GM12878 (cell line): ENCODE data around the gene SLC11A2. TPM values are rescaled to one million over a fixed set of nuclear protein-coding genes. Genes with fewer than 3 reads are reported as not detected.

ENCODE experiments used
- ATAC-seq: fragments of 200-7000 bp; cut with Tn5 transposase; 3 replicates; pipeline ENCODE4 v1.9.1; 2020; ENCODE audit warnings: mild to moderate bottlenecking, moderate library complexity
- BruUV-seq: library from RNA; stranded (reverse); fragments of 400-500 nt; replicated peaks from 2 replicates; lab custom pipeline; 2021; lab: Mats Ljungman, UMichigan
- CTCF ChIA-PET: fragments of 300-600 bp; sonication (Branson Sonifier 250); formaldehyde crosslinking; extraction: SDS; loops from one replicate; lab custom pipeline; 2021; ENCODE audit warnings: inconsistent platforms; lab: Yijun Ruan, JAX
- POLR2A ChIA-PET: fragments of 350-600 bp; formaldehyde crosslinking; extraction: SDS; loops from one replicate; lab custom pipeline; 2021; ENCODE audit warnings: inconsistent platforms; lab: Charles Lee
- RAD21 ChIA-PET: fragments of 300-600 bp; sonication (Branson Sonifier 250); formaldehyde crosslinking; loops from one replicate; lab custom pipeline; 2023; ENCODE audit warnings: antibody characterized with exemption; ENCODE audit not compliant: unreplicated experiment; lab: Charles Lee
- SMC1A ChIA-PET: fragments of 300-600 bp; sonication (Branson Sonifier 250); formaldehyde crosslinking; loops from one replicate; lab custom pipeline; 2023; ENCODE audit not compliant: unreplicated experiment, uncharacterized antibody; lab: Charles Lee
- DNase-seq: peaks from one replicate; pipeline ENCODE4 v3.0.0-alpha.2; 2011; ENCODE audit warnings: low read depth, low spot score
- FAIRE-seq: peaks from 3 replicates; lab custom pipeline; 2011; peaks lifted over from hg19 to GRCh38; lab: Jason Lieb, UNC
- H2AFZ ChIP-seq: 2 replicates; pipeline ENCODE4 v1.6.0; 2011; ENCODE audit warnings: low read depth, low read length, control low read depth; ENCODE audit not compliant: control insufficient read depth
- H3K27ac ChIP-seq: 2 replicates; pipeline ENCODE4 v1.5.1; 2011; ENCODE audit warnings: control low read depth; ENCODE audit not compliant: control insufficient read depth, insufficient read depth
- H3K27me3 ChIP-seq, 2 experiments: replicated peaks in 1 of 2; 2 replicates each; pipeline versions ENCODE4 v1.6.0 to v1.6.1; 2011; ENCODE audit warnings: low read length in 1 of 2; ENCODE audit not compliant: control insufficient read depth in 2 of 2, insufficient read depth in 2 of 2
- H3K36me3 ChIP-seq, 2 experiments: 2 replicates each; pipeline ENCODE4 v1.5.1; 2011; ENCODE audit warnings: low read length in 1 of 2; ENCODE audit not compliant: control insufficient read depth in 2 of 2, insufficient read depth in 2 of 2
- H3K4me1 ChIP-seq: 2 replicates; pipeline ENCODE4 v1.6.1; 2011; ENCODE audit warnings: mild to moderate bottlenecking, low read length, moderate library complexity, mixed read lengths; ENCODE audit not compliant: control insufficient read depth, insufficient read depth
- H3K4me2 ChIP-seq: 2 replicates; pipeline ENCODE4 v1.6.0; 2011; ENCODE audit warnings: control low read depth; ENCODE audit not compliant: control insufficient read depth, insufficient read depth
- H3K4me3 ChIP-seq: fragments of 200-600 bp; sonication (generic); 2 replicates; pipeline ENCODE4 v1.5.1; 2016
- H3K79me2 ChIP-seq: 2 replicates; pipeline ENCODE4 v1.6.0; 2011; ENCODE audit warnings: low read length; ENCODE audit not compliant: control insufficient read depth, insufficient read depth
- H3K9ac ChIP-seq: 2 replicates; pipeline ENCODE4 v1.8.0; 2011; ENCODE audit warnings: low read length, control low read depth, mixed read lengths; ENCODE audit not compliant: control insufficient read depth, insufficient read depth
- H3K9me3 ChIP-seq: replicated peaks from 3 replicates; pipeline ENCODE4 v1.5.1; 2011; ENCODE audit warnings: mild to moderate bottlenecking, low read length; ENCODE audit not compliant: control insufficient read depth, insufficient read depth
- H4K20me1 ChIP-seq: 2 replicates; pipeline ENCODE4 v1.6.0; 2011; ENCODE audit not compliant: control insufficient read depth, insufficient read depth
- HCFC1 ChIP-seq: fragments of 150-350 bp; IDR thresholded peaks from 2 replicates; pipeline ENCODE4 v1.6.1; 2014; ENCODE audit warnings: low read length
- NR2F1 ChIP-seq: fragments of 450-650 bp; conservative IDR thresholded peaks from 2 replicates; pipeline ENCODE4 v1.6.1; 2017; ENCODE audit warnings: mild to moderate bottlenecking
- ZBTB11 ChIP-seq: fragments of 450-650 bp; formaldehyde crosslinking; IDR thresholded peaks from 2 replicates; pipeline ENCODE4 v1.5.0; 2022; ENCODE audit warnings: mild to moderate bottlenecking, missing genetic modification characterization
- WGBS: methylation state at CpG from one replicate; pipeline ENCODE4 v1.1.6; 2016; ENCODE audit warnings: low lambda C conversion rate; ENCODE audit not compliant: insufficient replicate concordance, insufficient coverage; ENCODE audit errors: missing lambda C conversion rate; 5-methylcytosine and 5-hydroxymethylcytosine counted together
- in situ Hi-C: fragments of 300-500 bp; cut with MboI; formaldehyde crosslinking; loops from 9 replicates; pipeline ENCODE4 v1.14.3; 2018; ENCODE audit warnings: mixed read lengths
- intact Hi-C: fragments of 100-400 bp; cut with micrococcal nuclease; formaldehyde crosslinking; loops from one replicate; pipeline ENCODE4 v1.14.2; 2022; ENCODE audit not compliant: unreplicated experiment
- polyA plus RNA-seq, 11 experiments: library from polyadenylated mRNA; depleted of rRNA in 4 of 11; unstranded in 6 of 11; stranded (reverse) in 5 of 11; fragments of >200 nt; fragmentation: Nextera tagmentation in 4 of 11; fragmentation: Illumina TruSeq in 1 of 11; extraction: Ambion mirVana in 4 of 11; extraction: Trizol in 1 of 11; gene quantifications; 1 replicate in 1 of 11; 2 replicates in 10 of 11; pipeline versions ENCODE4 v1.2.1 to v1.2.3, GENCODE V29; 2011 to 2016; ENCODE audit warnings: inconsistent platforms in 2 of 11, missing spikeins in 2 of 11, low read depth in 1 of 11
- total RNA-seq, 4 experiments: library from RNA; depleted of rRNA in 3 of 4; stranded (reverse); fragments of >200 nt in 3 of 4; fragmentation: Illumina TruSeq in 1 of 4; extraction: Trizol in 1 of 4; gene quantifications; 2 replicates each; pipeline versions ENCODE4 v1.2.1 to v1.2.3, GENCODE V29; 2013 to 2021

Gene SLC11A2
- total and polyA plus RNA-seq, 10 of the 15 experiments (the other 5 are each of a cell fraction or from before 2014, with no cell fraction given): 6.2 to 29.4 (median 15.6) TPM

GRCh38 chr12:50933459-50934124 lies 92.6 kb downstream of the SLC11A2 start:
- 48% methylated on average over 2 of the region's 2 CpGs for WGBS
- no peak for FAIRE-seq
- intact Hi-C loops: no loop called here
- TF ChIP-seq ZBTB11 (CRISPR knock-in tag) (no peak), NR2F1 (no peak), HCFC1 (no peak)
- Histone ChIP-seq H3K9ac (no peak overlapping the region), H3K4me1 (0 out of 2 replicates have a peak, but pooled peaks cover 2% of the 10 kb centered on the region), H4K20me1 (no peaks in the 10 kb centered on the region), H3K27me3 (no peaks in the 10 kb centered on the region), H3K79me2 (no peaks in the 10 kb centered on the region), H3K9me3 (peaks cover 10% of the 10 kb centered on the region), H3K4me2 (no peak overlapping the region), H3K27ac (no peak overlapping the region), H2AFZ (no peak overlapping the region), H3K36me3 (no peaks in the 10 kb centered on the region), H3K4me3 (no peak overlapping the region)
- no peak for ATAC-seq
- ChIA-PET CTCF (no interaction called here), RAD21 (no interaction called here), SMC1A (no interaction called here), POLR2A (no interaction called here)
- in situ Hi-C loops: no loop called here
- no TSS peak for BruUV-seq
- DNase-seq: no peak
